Stimulated activated CD4-positive, alpha-beta T cell treated with anti-CD3 and anti-CD28 coated beads, TNF-alpha, amount 100 ng/mL, for 24 hours (primary cell): ENCODE data around the gene SORCS3.

ENCODE experiments used
- DNase-seq, 3 experiments: peaks; one replicate each; pipeline ENCODE4 v3.0.0-alpha.2; 2020; ENCODE audit warnings: low read depth in 3 of 3

Gene SORCS3

DNA sequence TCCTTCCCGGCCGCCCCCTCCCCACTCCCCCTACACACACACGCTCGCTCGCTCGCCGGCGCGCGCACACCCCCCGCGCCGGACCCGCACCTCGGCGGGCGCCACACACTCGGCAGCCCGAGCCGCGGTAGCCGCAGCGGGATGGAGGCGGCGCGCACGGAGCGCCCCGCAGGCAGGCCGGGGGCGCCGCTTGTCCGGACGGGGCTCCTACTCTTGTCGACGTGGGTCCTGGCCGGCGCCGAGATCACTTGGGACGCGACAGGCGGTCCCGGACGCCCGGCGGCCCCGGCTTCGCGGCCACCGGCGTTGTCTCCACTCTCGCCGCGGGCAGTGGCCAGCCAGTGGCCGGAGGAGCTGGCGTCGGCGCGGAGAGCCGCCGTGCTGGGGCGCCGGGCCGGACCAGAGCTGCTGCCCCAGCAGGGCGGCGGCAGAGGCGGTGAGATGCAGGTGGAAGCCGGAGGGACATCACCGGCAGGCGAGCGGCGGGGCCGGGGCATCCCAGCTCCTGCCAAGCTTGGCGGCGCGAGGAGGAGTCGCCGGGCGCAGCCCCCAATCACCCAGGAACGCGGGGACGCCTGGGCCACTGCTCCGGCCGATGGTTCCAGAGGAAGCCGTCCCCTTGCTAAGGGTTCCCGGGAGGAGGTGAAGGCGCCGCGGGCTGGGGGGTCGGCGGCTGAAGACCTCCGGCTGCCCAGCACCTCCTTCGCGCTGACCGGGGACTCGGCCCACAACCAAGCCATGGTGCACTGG lies at the start of gene SORCS3:
Gene SORCS3, plus strand, starts transcription at position 104 of the 750 bp plus-strand sequence.
- DNase-seq, result no peak

GRCh38 chr10:104591441-104591840 lies 49.6 kb upstream of the SORCS3 start:
- DNase-seq, result no peak

- no peak for DNase-seq
These were observed 39.9 kb upstream of the SORCS3 start for GRCh38 chr10:104601166-104601565.

GRCh38 chr10:104608091-104608828 lies 32.8 kb upstream of the SORCS3 start:
- DNase-seq, result no peak

DNA sequence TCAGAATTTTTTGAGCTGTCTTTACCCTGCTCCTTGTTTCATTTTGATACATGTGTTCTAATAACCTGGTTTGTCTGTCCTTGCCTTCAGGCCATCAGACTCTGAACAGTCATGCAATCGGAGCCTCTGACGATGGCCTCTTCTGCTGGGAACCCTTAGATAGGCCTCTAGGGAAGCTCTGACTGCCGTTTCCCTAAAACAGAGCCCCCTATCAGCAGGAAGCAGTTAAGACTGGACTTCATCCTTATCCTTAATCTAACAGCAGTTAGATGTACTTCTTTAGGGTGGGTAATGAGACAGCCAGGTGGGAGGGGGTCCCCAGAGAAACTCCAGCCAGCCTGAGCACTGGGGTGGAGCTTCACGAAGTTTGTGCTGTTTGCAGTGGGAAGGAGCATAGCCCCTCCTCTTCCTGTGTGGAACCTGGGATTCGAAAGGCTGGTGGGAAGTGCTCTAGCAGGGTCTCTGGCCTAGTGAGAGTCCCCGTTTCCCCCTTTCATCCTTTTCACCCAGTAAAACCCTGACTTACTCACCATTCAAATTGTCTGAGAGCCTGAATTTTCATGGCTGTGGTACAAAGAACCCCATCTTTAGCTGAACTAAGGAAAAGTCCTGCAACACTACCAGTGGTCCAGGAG lies 28.4 kb upstream of the SORCS3 start:
- DNase-seq, result no peak

DNA sequence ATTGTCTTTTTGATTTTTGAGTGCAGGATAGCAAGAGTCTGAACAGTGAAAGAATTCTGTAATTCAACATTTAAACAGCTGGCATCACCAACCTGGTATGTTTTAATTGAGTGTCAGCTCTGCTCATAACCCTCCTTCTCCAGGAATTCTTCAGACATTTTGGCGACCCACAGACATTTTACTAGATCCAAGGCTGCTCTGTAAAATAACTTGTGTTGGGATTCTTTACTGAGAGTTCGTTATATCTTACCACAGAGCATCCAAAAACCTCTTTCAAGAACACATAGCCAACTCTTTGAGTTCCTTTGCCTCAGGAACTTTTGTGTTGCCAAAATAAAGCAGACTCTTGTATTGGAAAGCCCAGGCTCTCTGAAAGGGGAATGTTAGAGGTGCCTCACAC lies 27.7 kb upstream of the SORCS3 start:
- DNase-seq, result no peak

DNA sequence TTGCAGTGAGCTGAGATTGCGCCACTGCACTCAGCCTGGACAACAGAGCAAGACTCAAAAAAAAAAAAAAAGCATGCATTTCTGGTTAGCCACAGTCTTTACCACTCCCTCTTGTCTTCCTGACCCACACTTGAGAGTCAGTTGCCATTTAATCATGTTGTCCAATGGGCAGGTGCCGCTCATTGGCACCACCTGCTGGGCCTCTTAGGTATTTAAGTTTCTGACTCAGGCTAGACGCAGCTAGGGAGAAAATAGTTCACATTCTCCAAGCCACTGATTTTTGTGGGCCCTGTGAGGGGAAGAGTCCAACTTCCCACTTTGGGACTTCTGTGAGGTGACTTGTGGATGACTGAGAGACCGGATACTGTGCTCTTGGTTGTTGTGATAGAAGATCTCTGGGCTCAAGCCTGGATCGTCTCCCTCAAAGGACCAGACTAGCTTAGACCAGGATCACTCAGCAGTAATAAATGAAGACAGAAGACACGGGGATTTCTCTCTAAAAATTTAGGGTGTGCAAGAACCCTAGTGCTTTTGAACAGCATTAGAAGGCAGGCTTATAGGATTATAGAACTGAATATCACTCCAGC lies 26.8 kb upstream of the SORCS3 start:
- peak in 1 of 3 experiments; percentile 27 for DNase-seq

- DNase-seq, result no peak
These were observed 26.0 kb upstream of the SORCS3 start for GRCh38 chr10:104615136-104615535.

- DNase-seq, result no peak
These were observed 23.3 kb upstream of the SORCS3 start for GRCh38 chr10:104617831-104618230.

DNA sequence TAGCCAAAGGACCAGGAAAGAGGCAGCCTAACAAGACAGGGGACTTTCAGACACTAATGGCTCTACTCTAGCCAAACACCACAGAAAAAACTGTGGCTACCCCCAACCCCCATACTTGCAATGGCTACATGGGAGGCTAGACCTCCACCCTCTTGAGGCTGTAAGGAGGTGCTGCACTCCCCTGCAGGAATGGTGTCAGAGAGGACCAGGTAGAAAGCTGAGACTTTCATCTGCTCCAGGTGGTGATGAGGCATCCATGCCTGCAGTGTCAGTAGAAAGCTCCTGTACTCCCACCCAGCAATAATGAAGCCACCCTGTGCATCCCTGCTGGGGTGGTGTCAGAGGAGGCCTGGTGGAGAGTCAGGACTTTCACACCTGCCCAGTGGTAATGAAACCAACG lies 18.9 kb upstream of the SORCS3 start:
- DNase-seq, result no peak

- no peak for DNase-seq
These were observed 18.4 kb upstream of the SORCS3 start for GRCh38 chr10:104622598-104623209.

DNA sequence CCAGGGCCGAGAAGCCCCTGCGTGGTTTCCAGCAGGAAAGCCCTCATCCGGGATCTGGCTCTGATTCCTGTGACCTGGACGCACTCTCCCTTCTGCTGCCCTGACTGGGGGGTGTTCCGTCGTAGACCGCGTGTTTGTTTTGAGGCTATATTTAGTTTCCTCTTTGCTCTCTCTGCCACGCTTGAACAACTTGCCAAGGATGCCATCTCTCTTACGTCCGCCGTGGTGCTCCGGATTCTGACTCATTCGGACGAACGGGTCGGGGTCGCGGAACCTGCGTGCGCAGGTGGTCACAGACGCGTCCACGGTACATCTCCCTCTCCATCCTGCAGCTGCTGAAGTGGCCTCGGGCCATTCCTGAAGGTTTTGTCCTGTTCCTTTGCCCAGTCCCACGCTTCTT lies 10.4 kb upstream of the SORCS3 start:
- no peak for DNase-seq

GRCh38 chr10:104631946-104632345 lies 9.1 kb upstream of the SORCS3 start:
- DNase-seq, result no peak

DNA sequence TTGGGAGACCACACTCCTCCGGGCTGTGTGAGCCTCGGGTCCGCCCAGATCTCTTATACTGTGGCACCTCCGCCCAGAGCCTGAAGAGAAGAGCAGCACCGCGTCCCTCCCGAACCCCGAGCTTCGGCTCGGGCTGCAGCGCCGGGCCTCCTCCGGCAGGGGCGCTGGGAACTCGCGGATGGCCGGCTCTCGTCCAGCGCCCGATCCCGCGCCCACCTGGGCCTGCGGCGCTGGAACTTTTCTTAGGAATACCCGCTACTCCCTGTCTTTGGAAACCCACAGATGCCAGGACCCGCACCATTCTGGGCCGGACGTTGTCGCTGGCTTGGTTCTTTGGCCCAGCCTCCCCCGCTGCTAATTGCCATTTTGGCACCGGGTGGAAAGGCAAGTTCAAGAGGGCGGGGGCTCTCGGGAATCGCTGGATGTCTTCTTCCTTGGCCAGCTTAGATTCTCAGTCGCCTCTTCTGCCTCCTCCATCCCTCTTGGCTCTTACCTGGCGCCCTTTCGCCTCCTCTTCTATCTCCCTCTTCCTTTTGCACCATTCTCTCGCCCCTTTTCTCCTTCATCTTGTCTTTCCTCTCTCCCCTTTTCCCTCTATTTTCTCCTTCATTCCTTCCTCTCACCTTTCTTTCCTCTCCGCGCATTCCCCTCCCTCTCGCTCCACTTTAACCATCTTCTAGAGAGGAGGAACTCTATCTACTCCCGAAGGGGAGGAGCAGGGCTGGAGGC lies 2.1 kb upstream of the SORCS3 start:
- no peak for DNase-seq

- no peak for DNase-seq
These were observed 1.3 kb upstream of the SORCS3 start for GRCh38 chr10:104639590-104640338.

DNA sequence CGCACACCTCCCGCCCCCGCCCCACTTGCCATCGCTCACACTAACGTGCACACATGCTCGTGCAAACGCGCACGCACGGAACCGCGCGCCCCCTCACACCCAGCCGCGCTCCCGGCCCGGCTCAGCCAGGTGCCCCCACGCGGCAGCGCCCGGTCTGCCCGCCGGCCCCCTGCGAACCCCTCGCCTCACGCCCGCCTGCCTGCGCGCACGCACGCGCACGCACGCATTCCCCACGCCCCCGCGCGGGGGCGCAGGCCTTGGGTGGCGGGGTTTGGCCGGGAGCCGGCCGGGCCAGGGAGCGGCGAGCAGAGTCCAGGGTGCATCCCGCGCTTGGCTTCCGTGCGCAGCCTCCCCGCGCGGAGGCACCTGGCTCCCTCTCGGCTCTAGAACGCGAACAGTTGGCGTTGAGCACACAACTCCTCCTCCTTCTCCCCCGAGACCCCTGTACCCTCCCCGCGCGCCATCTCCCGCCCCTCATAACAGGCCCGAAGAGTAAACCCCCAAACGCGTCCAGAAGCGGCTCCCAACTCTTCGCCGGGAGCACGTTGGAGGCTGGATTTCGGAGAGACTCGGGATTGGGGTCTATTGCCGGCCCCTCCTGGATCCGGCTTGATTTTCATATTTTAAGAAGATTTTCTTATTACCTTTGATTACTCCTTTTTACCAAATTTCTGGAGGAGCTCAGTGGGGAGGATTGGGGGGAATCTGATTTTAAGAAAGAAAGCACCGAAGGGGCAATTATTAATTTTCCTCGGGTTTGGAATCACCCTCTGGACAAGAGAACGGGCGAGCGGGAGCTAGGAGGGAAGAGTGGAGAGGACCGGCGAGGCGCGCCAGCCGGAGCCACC lies 527 bp upstream of the SORCS3 start:
- DNase-seq, result no peak

- DNase-seq, result no peak
These were observed 1.0 kb downstream of the SORCS3 start for GRCh38 chr10:104641937-104642657.

DNA sequence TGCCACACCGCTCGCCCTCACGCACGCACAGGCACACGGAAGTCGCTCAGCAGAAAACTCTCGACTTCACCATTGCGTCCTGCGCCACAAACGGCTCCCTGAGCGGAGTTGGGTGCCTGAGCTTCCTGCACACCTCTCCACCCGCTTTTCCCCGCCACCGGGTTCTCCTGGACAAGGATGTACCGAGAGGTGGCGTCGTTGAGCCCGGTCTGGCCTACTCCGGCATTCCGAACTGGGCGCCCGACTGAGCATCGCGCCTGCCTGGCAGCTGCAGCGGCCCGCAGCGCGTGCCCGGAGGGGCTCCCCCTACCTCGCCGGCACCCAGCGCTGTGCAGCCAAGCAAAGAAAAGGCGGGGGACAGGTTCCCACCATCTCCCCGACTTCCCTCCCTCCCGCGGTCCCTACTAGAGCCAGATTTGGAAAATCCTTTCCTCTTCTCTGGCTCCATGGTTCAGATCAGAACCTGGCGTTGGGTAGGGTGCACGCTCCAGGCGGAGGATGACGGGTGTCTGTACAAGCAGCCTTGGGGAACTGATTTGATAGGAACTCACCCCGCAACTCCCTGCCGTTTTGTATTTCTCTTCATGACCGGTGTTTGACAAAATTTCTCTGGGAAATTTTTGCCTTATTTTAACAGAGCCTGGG lies 1.7 kb downstream of the SORCS3 start:
- peak in 2 of 3 experiments; percentile 6 to 46 for DNase-seq

DNA sequence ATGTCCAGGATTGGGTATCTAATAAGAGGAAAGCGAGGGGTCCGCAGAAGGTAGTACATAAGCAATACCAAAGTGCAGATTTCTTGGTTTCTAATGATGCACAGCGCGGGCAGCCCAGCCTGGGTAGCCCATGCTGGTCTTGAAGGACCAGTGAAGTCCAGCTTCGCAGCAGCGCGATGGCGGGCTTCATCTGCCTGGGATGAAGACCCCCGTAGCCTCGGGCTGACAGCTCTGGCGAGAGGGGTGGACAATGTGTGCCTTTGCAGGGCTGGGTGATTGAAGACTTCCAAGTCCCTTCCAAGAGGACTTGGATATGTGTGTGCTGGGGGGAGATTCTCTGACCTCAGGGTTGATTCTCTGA lies 2.2 kb downstream of the SORCS3 start:
- DNase-seq, result no peak
